ENCODE data around the gene KLHDC9. TPM values are rescaled to one million over a fixed set of nuclear protein-coding genes. Genes with fewer than 3 reads are reported as not detected.
A peak's percentile ranks its signal among the peaks of the same experiment; 100 is the strongest.

KLHDC9 gene
- total RNA-seq, 1 donor: 1.4 TPM

DNA sequence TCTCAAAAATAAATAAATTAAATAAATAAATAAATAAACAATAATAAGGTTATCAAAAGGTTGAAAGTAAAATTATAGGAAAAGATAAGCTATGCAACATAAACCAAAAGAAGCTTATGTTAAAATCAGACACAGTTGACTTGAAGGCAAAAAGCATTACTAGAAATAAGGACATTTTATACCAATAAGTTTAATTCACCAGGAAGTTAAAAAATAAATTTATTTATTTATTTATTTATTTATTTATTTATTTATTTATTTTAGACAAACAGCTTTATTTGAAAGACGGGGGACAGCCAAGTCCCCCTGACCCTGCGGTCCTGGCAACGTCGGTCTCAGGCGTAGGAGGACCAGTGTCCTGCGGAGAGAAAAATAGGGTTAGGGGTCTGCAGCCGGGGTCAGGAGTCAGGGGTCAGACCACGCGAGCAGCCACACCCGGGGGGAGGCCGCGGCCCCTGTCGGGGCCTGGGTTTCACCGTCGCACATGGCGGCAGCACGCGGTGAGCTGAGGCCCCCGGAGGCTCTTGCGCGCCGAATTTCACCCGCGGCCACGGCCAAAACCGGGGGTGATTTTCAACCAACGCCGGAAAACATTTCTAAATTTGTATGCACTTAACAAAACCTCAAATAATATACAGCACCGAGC, 42.7 kb downstream of the KLHDC9 start:
- Histone ChIP-seq H2AFZ (ENCODE audit: low read length) (no peak overlapping the region), H3K4me2 (ENCODE audit: insufficient read depth, low read length) (no peak overlapping the region), H3K4me3 (ENCODE audit: insufficient read depth, low read length) (no peak overlapping the region), H3K79me2 (ENCODE audit: insufficient read depth, low read length) (no peaks in the 10 kb centered on the region), H3K27me3 (ENCODE audit: insufficient read depth, low read length) (no peaks in the 10 kb centered on the region), H4K20me1 (ENCODE audit: insufficient read depth, low read length) (no peaks in the 10 kb centered on the region), H3K27ac (ENCODE audit: low read depth, low read length) (no peak overlapping the region), H3K36me3 (ENCODE audit: insufficient read depth, low read length) (no peaks in the 10 kb centered on the region), H3K4me1 (ENCODE audit: insufficient read depth, low read length) (no peaks in the 10 kb centered on the region), H3K9me3 (ENCODE audit: low read depth, low read length) (no peaks in the 10 kb centered on the region)
- peak; percentile 36 for DNase-seq (ENCODE audit: insufficient read length, low spot score, missing footprints)
- TF ChIP-seq, protein P1, sequence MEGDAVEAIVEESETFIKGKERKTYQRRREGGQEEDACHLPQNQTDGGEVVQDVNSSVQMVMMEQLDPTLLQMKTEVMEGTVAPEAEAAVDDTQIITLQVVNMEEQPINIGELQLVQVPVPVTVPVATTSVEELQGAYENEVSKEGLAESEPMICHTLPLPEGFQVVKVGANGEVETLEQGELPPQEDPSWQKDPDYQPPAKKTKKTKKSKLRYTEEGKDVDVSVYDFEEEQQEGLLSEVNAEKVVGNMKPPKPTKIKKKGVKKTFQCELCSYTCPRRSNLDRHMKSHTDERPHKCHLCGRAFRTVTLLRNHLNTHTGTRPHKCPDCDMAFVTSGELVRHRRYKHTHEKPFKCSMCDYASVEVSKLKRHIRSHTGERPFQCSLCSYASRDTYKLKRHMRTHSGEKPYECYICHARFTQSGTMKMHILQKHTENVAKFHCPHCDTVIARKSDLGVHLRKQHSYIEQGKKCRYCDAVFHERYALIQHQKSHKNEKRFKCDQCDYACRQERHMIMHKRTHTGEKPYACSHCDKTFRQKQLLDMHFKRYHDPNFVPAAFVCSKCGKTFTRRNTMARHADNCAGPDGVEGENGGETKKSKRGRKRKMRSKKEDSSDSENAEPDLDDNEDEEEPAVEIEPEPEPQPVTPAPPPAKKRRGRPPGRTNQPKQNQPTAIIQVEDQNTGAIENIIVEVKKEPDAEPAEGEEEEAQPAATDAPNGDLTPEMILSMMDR (IDR thresholded peaks at IDR 0.05; ENCODE audit: extremely low read depth, low read depth, low read length): no peak

DNA sequence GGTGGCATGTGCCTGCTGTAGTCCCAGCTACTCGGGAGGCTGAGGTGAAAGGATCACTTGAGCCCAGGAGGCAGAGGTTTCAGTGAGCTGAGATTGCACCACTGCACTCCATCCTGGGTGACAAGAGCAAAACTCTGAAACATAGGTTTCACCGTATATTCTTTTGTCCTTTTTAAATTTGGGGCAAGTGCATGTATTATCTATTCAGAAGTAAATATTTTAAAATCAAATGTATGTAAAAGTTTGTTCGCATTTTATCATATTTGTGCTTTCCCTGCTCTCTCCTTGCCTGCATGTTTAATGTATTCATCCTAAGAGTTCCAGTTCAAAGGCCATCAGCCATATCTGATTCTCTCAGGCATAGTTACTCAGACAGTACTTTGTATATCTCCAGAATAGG, 47.7 kb downstream of the KLHDC9 start:
- H3K27me3 ChIP-seq (ENCODE audit: insufficient read depth, low read length): no peaks in the 10 kb centered on the region
- TF ChIP-seq, protein P1 (IDR thresholded peaks at IDR 0.05; ENCODE audit: extremely low read depth, low read depth, low read length): no peak
- no peak overlapping the region for H3K4me3 ChIP-seq (ENCODE audit: insufficient read depth, low read length)
- DNase-seq (ENCODE audit: insufficient read length, low spot score, missing footprints): no peak
- no peak overlapping the region for H3K4me2 ChIP-seq (ENCODE audit: insufficient read depth, low read length)
- H3K79me2 ChIP-seq (ENCODE audit: insufficient read depth, low read length): no peaks in the 10 kb centered on the region
- no peak overlapping the region for H3K27ac ChIP-seq (ENCODE audit: low read depth, low read length)
- no peaks in the 10 kb centered on the region for H4K20me1 ChIP-seq (ENCODE audit: insufficient read depth, low read length)
- H3K36me3 ChIP-seq (ENCODE audit: insufficient read depth, low read length): no peaks in the 10 kb centered on the region
- no peaks in the 10 kb centered on the region for H3K9me3 ChIP-seq (ENCODE audit: low read depth, low read length)
- no peak overlapping the region for H2AFZ ChIP-seq (ENCODE audit: low read length)
- H3K4me1 ChIP-seq (ENCODE audit: insufficient read depth, low read length): no peaks in the 10 kb centered on the region

Small RNAs within 50 kb of the gene (small RNA-seq; reads per million reads assigned to genes)
- not detected for gene RF01225

Other genes with a start within 250 kb of the KLHDC9 start
- gene CD244, start 235.5 kb upstream of the KLHDC9 start, total RNA-seq: not detected in 2 replicates
- not detected in 2 replicates for gene ITLN1, start 213.2 kb upstream of the KLHDC9 start, total RNA-seq
- gene ITLN2, start 143.6 kb upstream of the KLHDC9 start, total RNA-seq: not detected in 2 replicates
- gene F11R, start 77.2 kb upstream of the KLHDC9 start, total RNA-seq: 0.72 and 1.2 TPM in 2 replicates
- 0.72 and 1.8 TPM in 2 replicates for gene TSTD1, start 59.4 kb upstream of the KLHDC9 start, total RNA-seq
- 45.7 and 47.4 TPM in 2 replicates for gene USF1, start 52.4 kb upstream of the KLHDC9 start, total RNA-seq
- gene ARHGAP30, start 28.5 kb upstream of the KLHDC9 start, total RNA-seq: under 0.01 TPM in 1 of 2 replicates, not detected in the other
- gene NECTIN4, start 8.8 kb upstream of the KLHDC9 start, total RNA-seq: under 0.01 TPM in 2 replicates
- 17.7 and 27.9 TPM in 2 replicates for gene PFDN2, start 19.7 kb downstream of the KLHDC9 start, total RNA-seq
- gene NIT1, start 19.7 kb downstream of the KLHDC9 start, total RNA-seq: 23.9 and 28.0 TPM in 2 replicates
- gene DEDD, start 34.3 kb downstream of the KLHDC9 start, total RNA-seq: 36.6 and 41.0 TPM in 2 replicates
- gene UFC1, start 55.6 kb downstream of the KLHDC9 start, total RNA-seq: 87.5 and 95.2 TPM in 2 replicates
- gene USP21, start 61.1 kb downstream of the KLHDC9 start, total RNA-seq: 8.0 and 9.1 TPM in 2 replicates
- 15.9 and 19.5 TPM in 2 replicates for gene PPOX, start 68.1 kb downstream of the KLHDC9 start, total RNA-seq
- 18.5 and 18.9 TPM in 2 replicates for gene B4GALT3, start 79.1 kb downstream of the KLHDC9 start, total RNA-seq
- 1.4 and 3.5 TPM in 2 replicates for gene ADAMTS4, start 100.7 kb downstream of the KLHDC9 start, total RNA-seq
- 103 and 130 TPM in 2 replicates for gene NDUFS2, start 104.0 kb downstream of the KLHDC9 start, total RNA-seq
- gene FCER1G, start 116.9 kb downstream of the KLHDC9 start, total RNA-seq: 0.29 and 0.72 TPM in 2 replicates
- not detected in 2 replicates for gene APOA2, start 125.3 kb downstream of the KLHDC9 start, total RNA-seq
- 6.5 and 8.8 TPM in 2 replicates for gene TOMM40L, start 127.7 kb downstream of the KLHDC9 start, total RNA-seq
- gene NR1I3, start 139.8 kb downstream of the KLHDC9 start, total RNA-seq: not detected in 2 replicates
- gene PCP4L1, start 160.4 kb downstream of the KLHDC9 start, total RNA-seq: not detected in 2 replicates
- 0.88 and 2.2 TPM in 2 replicates for gene MPZ, start 211.6 kb downstream of the KLHDC9 start, total RNA-seq
- gene SDHC, start 216.0 kb downstream of the KLHDC9 start, total RNA-seq: 20.3 and 26.5 TPM in 2 replicates

Measured in osteoblast (primary cell).